ENCODE results near the gene SHANK3. TPM values are rescaled to one million over a fixed set of nuclear protein-coding genes. Genes with fewer than 3 reads are reported as not detected.

SHANK3 gene
- total and polyA plus RNA-seq, 9 donors = 2.6 to 23.2 (median 6.2) TPM

DNA sequence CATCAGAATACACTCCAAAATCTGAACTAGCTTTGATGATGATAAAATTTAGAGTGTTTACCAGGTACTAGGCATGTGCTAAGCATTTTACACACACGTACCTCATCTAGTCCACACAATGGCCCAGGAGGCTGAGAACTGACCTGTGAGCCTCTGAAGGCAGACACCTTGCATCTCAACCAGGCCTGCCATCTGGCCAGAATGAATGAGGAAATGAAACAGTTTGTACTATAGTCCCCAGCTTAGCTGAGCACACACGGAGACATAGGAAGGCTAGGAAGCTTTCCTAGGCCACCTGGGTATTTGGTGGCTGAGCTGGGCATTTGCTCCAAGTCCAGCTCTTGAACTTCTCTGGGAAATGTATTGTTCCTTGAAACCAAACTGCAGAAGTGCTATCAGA lies 6.9 kb upstream of the SHANK3 start:
- TF ChIP-seq POLR2A (IDR thresholded peaks at IDR 0.05) = no peak
- no peak for TF ChIP-seq EP300 (IDR thresholded peaks at IDR 0.05)
- no peak for TF ChIP-seq CTCF (IDR thresholded peaks at IDR 0.05)
- Histone ChIP-seq H3K27me3 (no peaks in the 10 kb centered on the region), H3K4me3 (no peak overlapping the region), H3K36me3 (no peaks in the 10 kb centered on the region), H3K4me1 (ENCODE audit: insufficient read depth) (no peaks in the 10 kb centered on the region), H3K9me3 (no peaks in the 10 kb centered on the region), H3K27ac (no peak overlapping the region)
- intact Hi-C loops (cut with DNase I) = no loop called here
- WGBS, 3 donors = 73 to 77% (median 73%) methylated on average over 2 of the region's 2 CpGs
- DNase-seq = no peak

GRCh38 chr22:50670513-50670912 lies 2.1 kb upstream of the SHANK3 start:
- Histone ChIP-seq H3K4me3 (no peak overlapping the region), H3K36me3 (no peaks in the 10 kb centered on the region), H3K27ac (no peak overlapping the region), H3K4me1 (ENCODE audit: insufficient read depth) (peaks cover 4% of the 10 kb centered on the region), H3K27me3 (no peaks in the 10 kb centered on the region), H3K9me3 (no peaks in the 10 kb centered on the region)
- 52 to 59% (median 52%) methylated on average over 4 of the region's 4 CpGs for WGBS, 3 donors
- intact Hi-C loops (cut with DNase I) = no loop called here
- no peak for DNase-seq
- TF ChIP-seq POLR2A (IDR thresholded peaks at IDR 0.05) (no peak), CTCF (IDR thresholded peaks at IDR 0.05) (no peak), EP300 (IDR thresholded peaks at IDR 0.05) (no peak)

DNA sequence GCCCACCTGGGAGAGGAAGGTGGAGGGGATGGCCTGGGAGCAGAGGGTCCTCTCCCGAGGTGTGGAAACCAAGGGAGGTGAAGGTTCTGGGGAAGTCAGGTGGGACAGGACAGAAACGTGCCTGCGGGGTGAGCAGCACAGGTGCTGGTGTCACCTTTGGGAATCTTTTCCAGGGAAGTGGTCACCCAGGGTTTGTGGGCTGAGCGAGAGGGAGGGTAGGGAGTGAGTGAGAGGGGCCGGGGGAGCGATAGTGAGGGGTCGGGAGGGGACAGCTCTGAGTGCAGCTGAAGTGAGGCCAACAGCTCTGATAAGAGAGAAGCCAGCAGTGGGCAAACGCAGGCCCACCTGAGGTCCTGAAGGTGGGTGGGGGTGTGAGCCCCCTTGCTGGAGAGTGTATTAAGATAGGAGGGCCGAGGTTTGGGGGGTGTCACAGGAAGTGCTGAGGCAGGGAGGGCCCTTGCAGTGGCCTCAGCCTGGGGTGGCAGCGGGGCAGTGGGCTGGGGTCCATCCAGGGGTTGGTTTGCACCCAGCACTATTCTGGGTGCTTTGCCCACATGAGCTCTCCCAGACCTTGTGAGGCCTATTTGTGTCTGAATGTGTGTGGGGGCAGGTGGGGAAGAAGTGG lies 1.6 kb upstream of the SHANK3 start:
- DNase-seq = no peak
- H3K4me1 ChIP-seq (ENCODE audit: insufficient read depth) = peaks cover 4% of the 10 kb centered on the region
- H3K9me3 ChIP-seq = no peaks in the 10 kb centered on the region
- TF ChIP-seq POLR2A (IDR thresholded peaks at IDR 0.05) = no peak
- no peak for TF ChIP-seq EP300 (IDR thresholded peaks at IDR 0.05)
- no peak for TF ChIP-seq CTCF (IDR thresholded peaks at IDR 0.05)
- H3K27me3 ChIP-seq = no peaks in the 10 kb centered on the region
- intact Hi-C loops (cut with DNase I) = no loop called here
- no peaks in the 10 kb centered on the region for H3K36me3 ChIP-seq
- H3K27ac ChIP-seq = no peak overlapping the region
- no peak overlapping the region for H3K4me3 ChIP-seq
- whole genome bisulfite sequencing, 3 donors = 47 to 58% (median 53%) methylated on average over 10 of the region's 10 CpGs

- 65 to 76% (median 75%) methylated on average over 11 of the region's 11 CpGs for WGBS, 3 donors
- TF ChIP-seq POLR2A (IDR thresholded peaks at IDR 0.05) (no peak), CTCF (IDR thresholded peaks at IDR 0.05) (no peak), EP300 (IDR thresholded peaks at IDR 0.05) (no peak)
- no peaks in the 10 kb centered on the region for H3K9me3 ChIP-seq
- no peak overlapping the region for H3K27ac ChIP-seq
- H3K36me3 ChIP-seq = no peaks in the 10 kb centered on the region
- intact Hi-C loops (cut with DNase I) = no loop called here
- no peaks in the 10 kb centered on the region for H3K27me3 ChIP-seq
- H3K4me3 ChIP-seq = no peak overlapping the region
- peaks cover 4% of the 10 kb centered on the region for H3K4me1 ChIP-seq (ENCODE audit: insufficient read depth)
- DNase-seq = no peak
Measured at GRCh38 chr22:50671641-50672040, 982 bp upstream of the SHANK3 start.
